CD4-positive, alpha-beta T cell (primary cell): Measurements from ENCODE around the gene CHRNB2. TPM values are rescaled to one million over a fixed set of nuclear protein-coding genes. Genes with fewer than 3 reads are reported as not detected.

Source experiments
- ATAC-seq: fragments of 200-7000 bp; cut with Tn5 transposase; one replicate; pipeline ENCODE4 v1.10.0; 2022; ENCODE audit warnings: mild to moderate bottlenecking; ENCODE audit not compliant: poor library complexity
- CTCF ChIA-PET: fragments of 350-600 bp; sonication (Branson Sonifier 250); formaldehyde crosslinking; loops from one replicate; lab custom pipeline; 2021; ENCODE audit warnings: antibody characterized with exemption, inconsistent platforms; lab: Charles Lee
- POLR2A ChIA-PET: fragments of 350-600 bp; sonication (Branson Sonifier 250); formaldehyde crosslinking; loops from one replicate; lab custom pipeline; 2021; ENCODE audit warnings: antibody characterized with exemption, inconsistent platforms; lab: Charles Lee
- DNase-seq, 14 experiments: peaks; one replicate each; pipeline ENCODE4 v3.0.0-alpha.2; 2013 to 2020; ENCODE audit warnings: mixed read lengths in 2 of 14
- H3K27ac ChIP-seq, 2 donors: one replicate each; pipeline versions ENCODE4 v1.5.1 to v1.7.0; 2013; ENCODE audit warnings: low read length in 2 of 2, low read depth in 1 of 2, mild to moderate bottlenecking in 1 of 2
- H3K27me3 ChIP-seq, 2 experiments: 1 replicate in 1 of 2; 2 replicates in 1 of 2; pipeline versions ENCODE4 v1.6.1 to v1.7.0; 2013; ENCODE audit warnings: low read length in 2 of 2, control low read depth in 1 of 2, mild to moderate bottlenecking in 1 of 2, moderate library complexity in 1 of 2; ENCODE audit not compliant: insufficient read depth in 2 of 2, control insufficient read depth in 1 of 2
- H3K36me3 ChIP-seq: one replicate; pipeline ENCODE4 v1.6.1; 2013; ENCODE audit warnings: low read length, control low read depth; ENCODE audit not compliant: insufficient read depth
- H3K4me1 ChIP-seq: one replicate; pipeline ENCODE4 v1.6.1; 2013; ENCODE audit warnings: low read length, control low read depth; ENCODE audit not compliant: insufficient read depth
- H3K4me3 ChIP-seq: one replicate; pipeline ENCODE4 v1.5.1; 2013; ENCODE audit warnings: mild to moderate bottlenecking, low read length, moderate library complexity
- H3K9me3 ChIP-seq, 2 experiments: 1 replicate in 1 of 2; 2 replicates in 1 of 2; pipeline versions ENCODE4 v1.6.1 to v1.7.0; 2013; ENCODE audit warnings: low read length in 2 of 2, mild to moderate bottlenecking in 2 of 2, control low read depth in 1 of 2, moderate library complexity in 1 of 2; ENCODE audit not compliant: control insufficient read depth in 1 of 2, insufficient read depth in 1 of 2
- H3K27ac Mint-ChIP-seq: one replicate; pipeline ENCODE4 v1.8.0; 2020; ENCODE audit warnings: mixed read lengths
- H3K27me3 Mint-ChIP-seq: one replicate; pipeline ENCODE4 v1.8.0; 2021; ENCODE audit warnings: mixed read lengths
- H3K36me3 Mint-ChIP-seq: one replicate; pipeline ENCODE4 v1.8.0; 2021; ENCODE audit warnings: low read depth, mixed read lengths
- H3K4me1 Mint-ChIP-seq: one replicate; pipeline ENCODE4 v1.8.0; 2021; ENCODE audit warnings: low read depth, mixed read lengths
- H3K4me3 Mint-ChIP-seq: one replicate; pipeline ENCODE4 v1.8.0; 2020; ENCODE audit warnings: mild to moderate bottlenecking, mixed read lengths
- H3K9me3 Mint-ChIP-seq: one replicate; pipeline ENCODE4 v1.8.0; 2020; ENCODE audit warnings: mixed read lengths
- intact Hi-C, 2 experiments: fragments of 100-400 bp; cut with DNase I in 1 of 2; cut with micrococcal nuclease in 1 of 2; formaldehyde crosslinking; loops; one replicate each; pipeline versions ENCODE4 v1.15.1 to v1.9.0; 2023 to 2025; cut with DNase I, micrococcal nuclease
- total RNA-seq, 174 experiments: library from RNA in 2 of 174; stranded (reverse) in 2 of 174; gene quantifications; one replicate each; pipeline ENCODE4 v1.2.3 and lab custom pipeline; 2021 to 2026
- TF ChIP-seq, protein P1 (sequence below): fragments of 200-600 bp; IDR thresholded peaks from one replicate; pipeline ENCODE4 v1.8.0; 2022; ENCODE audit warnings: antibody characterized with exemption, mild to moderate bottlenecking

Gene CHRNB2
- total RNA-seq, 2 experiments from 2014 or later = not detected

GRCh38 chr1:154620751-154621150 lies 53.2 kb downstream of the CHRNB2 start:
- no peak for ATAC-seq
- Mint-ChIP-seq H3K27me3 (no peaks in the 10 kb centered on the region), H3K4me1 (peaks cover 72% of the 10 kb centered on the region), H3K36me3 (peaks cover 60% of the 10 kb centered on the region), H3K9me3 (no peaks in the 10 kb centered on the region), H3K4me3 (no peak overlapping the region), H3K27ac (no peak overlapping the region)
- H3K36me3 ChIP-seq = peaks cover 35% of the 10 kb centered on the region
- no peaks in the 10 kb centered on the region for H3K9me3 ChIP-seq
- CTCF ChIA-PET = interaction anchor here (1.6 kb wide), 1 partner anchor 43 kb away, joined by 3 read pairs; no protein-coding TSS in a partner anchor
- no peaks in the 10 kb centered on the region for H3K27me3 ChIP-seq
- no peak overlapping the region for H3K4me3 ChIP-seq
- peaks cover 11% of the 10 kb centered on the region for H3K4me1 ChIP-seq
- POLR2A ChIA-PET = interaction anchor here (0.7 to 1.1 kb wide), 3 partner anchors 10 to 42 kb away, joined by 3 to 4 read pairs (median 3); no protein-coding TSS in a partner anchor
- intact Hi-C loops = no loop called here
- no peak for DNase-seq
- TF ChIP-seq, protein P1, sequence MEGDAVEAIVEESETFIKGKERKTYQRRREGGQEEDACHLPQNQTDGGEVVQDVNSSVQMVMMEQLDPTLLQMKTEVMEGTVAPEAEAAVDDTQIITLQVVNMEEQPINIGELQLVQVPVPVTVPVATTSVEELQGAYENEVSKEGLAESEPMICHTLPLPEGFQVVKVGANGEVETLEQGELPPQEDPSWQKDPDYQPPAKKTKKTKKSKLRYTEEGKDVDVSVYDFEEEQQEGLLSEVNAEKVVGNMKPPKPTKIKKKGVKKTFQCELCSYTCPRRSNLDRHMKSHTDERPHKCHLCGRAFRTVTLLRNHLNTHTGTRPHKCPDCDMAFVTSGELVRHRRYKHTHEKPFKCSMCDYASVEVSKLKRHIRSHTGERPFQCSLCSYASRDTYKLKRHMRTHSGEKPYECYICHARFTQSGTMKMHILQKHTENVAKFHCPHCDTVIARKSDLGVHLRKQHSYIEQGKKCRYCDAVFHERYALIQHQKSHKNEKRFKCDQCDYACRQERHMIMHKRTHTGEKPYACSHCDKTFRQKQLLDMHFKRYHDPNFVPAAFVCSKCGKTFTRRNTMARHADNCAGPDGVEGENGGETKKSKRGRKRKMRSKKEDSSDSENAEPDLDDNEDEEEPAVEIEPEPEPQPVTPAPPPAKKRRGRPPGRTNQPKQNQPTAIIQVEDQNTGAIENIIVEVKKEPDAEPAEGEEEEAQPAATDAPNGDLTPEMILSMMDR = no peak
- no peak overlapping the region for H3K27ac ChIP-seq

- DNase-seq = no peak
- Histone ChIP-seq H3K27ac (no peak overlapping the region), H3K9me3 (no peaks in the 10 kb centered on the region), H3K4me3 (no peak overlapping the region), H3K4me1 (peaks cover 22% of the 10 kb centered on the region), H3K36me3 (peaks cover 35% of the 10 kb centered on the region), H3K27me3 (no peaks in the 10 kb centered on the region)
- Mint-ChIP-seq H3K4me3 (peak overlapping the region; percentile 45), H3K36me3 (peaks cover 60% of the 10 kb centered on the region), H3K9me3 (no peaks in the 10 kb centered on the region), H3K27ac (peak overlapping the region; percentile 55), H3K27me3 (no peaks in the 10 kb centered on the region), H3K4me1 (peaks cover 71% of the 10 kb centered on the region)
- intact Hi-C loops = no loop called here
- ATAC-seq = no peak
- ChIA-PET CTCF (interaction anchor here (1.6 kb wide), 1 partner anchor 42 kb away, joined by 3 read pairs; no protein-coding TSS in a partner anchor), POLR2A (interaction anchor here (1.2 kb wide), 1 partner anchor 14 kb away, joined by 5 read pairs; the partner anchor contains the start of gene ADAR)
- TF ChIP-seq, protein P1 = no peak
Measured at GRCh38 chr1:154621875-154622274, 54.3 kb downstream of the CHRNB2 start.

DNA sequence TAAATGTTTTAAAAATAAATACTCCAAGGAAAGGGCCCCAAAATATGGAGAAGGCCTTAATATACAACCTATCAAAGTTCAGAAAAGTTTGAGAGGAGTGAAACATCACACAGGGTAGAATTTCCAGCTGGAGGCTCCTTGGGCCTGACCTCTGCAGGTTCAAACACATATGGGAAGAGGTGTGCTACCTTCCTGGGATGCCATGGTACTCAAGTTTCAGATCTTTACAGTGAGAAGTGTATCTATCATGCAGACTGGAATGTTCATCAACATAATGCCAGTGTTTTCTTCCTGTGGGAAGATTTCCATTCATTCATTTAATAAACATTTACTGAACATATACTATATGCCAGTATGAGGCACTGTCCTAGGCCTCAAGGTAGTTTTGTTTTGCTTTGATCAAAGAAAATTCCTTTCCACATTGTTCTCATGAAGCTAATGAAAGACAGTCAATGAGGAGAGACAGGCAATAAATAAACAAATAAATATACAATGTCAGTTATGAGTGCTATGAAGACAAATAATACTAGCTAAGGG lies 55.0 kb downstream of the CHRNB2 start:
- H3K27me3 Mint-ChIP-seq = no peaks in the 10 kb centered on the region
- no peaks in the 10 kb centered on the region for H3K9me3 Mint-ChIP-seq
- no peaks in the 10 kb centered on the region for H3K9me3 ChIP-seq
- H3K4me1 ChIP-seq = peaks cover 28% of the 10 kb centered on the region
- TF ChIP-seq, protein P1 = no peak
- no peak overlapping the region for H3K4me3 ChIP-seq
- DNase-seq (no peak), ATAC-seq (no peak)
- peaks cover 69% of the 10 kb centered on the region for H3K4me1 Mint-ChIP-seq
- ChIA-PET POLR2A (interaction anchor here (1.2 kb wide), 1 partner anchor 15 kb away, joined by 5 read pairs; the partner anchor contains the start of gene ADAR), CTCF (no interaction called here)
- no peak overlapping the region for H3K27ac ChIP-seq
- H3K27ac Mint-ChIP-seq = peak overlapping the region; percentile 55
- H3K4me3 Mint-ChIP-seq = no peak overlapping the region
- intact Hi-C loops = no loop called here
- peaks cover 35% of the 10 kb centered on the region for H3K36me3 ChIP-seq
- peaks cover 64% of the 10 kb centered on the region for H3K36me3 Mint-ChIP-seq
- H3K27me3 ChIP-seq = no peaks in the 10 kb centered on the region
